NCI-H2107 treated with DMSO at 0.1 percent for 48 hours (cell line): Measurements from ENCODE around the gene SRF.

Experiments
- DNase-seq: peaks from one replicate; lab custom pipeline; 2025; ENCODE audit not compliant: unreplicated experiment; lab: John Stamatoyannopoulos, UW

The SRF gene

DNA sequence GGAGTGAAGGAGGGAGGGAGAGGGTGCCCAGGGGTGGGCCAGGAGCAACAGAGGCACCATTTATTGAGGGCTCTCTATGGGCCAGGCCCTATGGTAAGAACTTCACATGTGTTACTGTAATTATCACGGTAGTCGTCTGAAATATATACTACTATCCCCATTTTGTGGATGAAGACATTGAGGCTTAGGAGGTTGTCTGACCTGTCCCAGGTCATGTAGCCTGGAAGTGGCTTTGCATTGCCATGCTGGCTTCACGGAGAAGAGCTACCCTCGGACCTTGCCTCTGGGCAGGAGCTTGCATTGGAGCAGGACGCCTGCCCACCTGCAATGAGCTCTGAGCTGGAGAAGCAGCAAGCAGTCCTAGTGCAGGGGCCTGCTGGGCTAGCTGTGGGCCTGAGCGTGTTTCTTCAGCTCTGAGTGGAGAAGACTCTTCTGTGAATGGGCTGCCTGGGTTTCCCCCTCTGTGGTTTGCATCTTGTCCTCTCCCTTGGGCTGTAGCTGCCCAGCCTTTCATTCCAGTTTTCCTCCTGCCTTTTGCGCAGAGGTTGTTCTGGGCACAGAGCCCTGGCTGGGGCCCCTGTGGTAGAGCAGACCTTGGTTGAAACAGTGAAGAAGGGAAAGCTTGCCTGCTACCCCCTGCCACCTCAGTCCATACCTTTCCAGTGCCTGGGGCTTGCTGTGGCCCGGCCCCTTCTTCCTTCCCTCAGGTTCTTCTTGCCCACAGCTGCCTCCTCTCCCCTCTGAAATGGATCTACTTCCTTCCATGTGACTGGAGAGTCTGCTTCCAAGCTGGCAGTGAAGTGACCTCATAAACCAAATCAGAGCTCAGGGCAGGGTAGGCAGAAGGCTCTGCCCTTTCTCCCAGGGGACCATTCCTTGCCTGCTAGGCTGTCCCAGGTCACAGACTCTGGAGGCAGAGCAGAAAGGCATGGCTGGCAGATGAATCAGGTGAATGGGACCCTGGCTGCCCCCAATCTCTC, 24.1 kb upstream of the SRF start:
- no peak for DNase-seq

GRCh38 chr6:43147691-43148477, 23.2 kb upstream of the SRF start:
- DNase-seq, result no peak

DNA sequence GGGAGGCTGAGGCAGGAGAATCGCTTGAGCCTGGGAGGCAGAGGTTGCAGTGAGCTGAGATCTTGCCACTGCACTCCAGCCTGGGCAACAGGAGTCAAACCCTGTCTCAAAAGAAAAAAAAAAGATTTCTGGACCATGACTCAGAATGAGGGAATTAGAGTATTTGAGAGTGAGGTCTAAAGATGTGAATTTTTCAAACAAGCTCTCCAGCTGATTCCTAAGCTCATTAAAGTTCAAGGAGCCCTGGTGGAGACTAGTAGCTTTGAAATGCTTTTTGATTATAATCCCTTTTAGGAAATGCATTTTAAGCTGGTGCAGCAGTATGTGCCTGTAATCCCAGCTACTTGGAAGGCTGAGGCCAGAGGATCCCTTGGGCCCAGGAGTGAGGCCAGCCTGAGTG, 21.8 kb upstream of the SRF start:
- no peak for DNase-seq

- DNase-seq, result no peak
These were observed 20.9 kb upstream of the SRF start for GRCh38 chr6:43150051-43150751.

- no peak for DNase-seq
These were observed 11.5 kb upstream of the SRF start for GRCh38 chr6:43159599-43159998.

GRCh38 chr6:43163899-43164298, 7.2 kb upstream of the SRF start:
- DNase-seq, result no peak

DNA sequence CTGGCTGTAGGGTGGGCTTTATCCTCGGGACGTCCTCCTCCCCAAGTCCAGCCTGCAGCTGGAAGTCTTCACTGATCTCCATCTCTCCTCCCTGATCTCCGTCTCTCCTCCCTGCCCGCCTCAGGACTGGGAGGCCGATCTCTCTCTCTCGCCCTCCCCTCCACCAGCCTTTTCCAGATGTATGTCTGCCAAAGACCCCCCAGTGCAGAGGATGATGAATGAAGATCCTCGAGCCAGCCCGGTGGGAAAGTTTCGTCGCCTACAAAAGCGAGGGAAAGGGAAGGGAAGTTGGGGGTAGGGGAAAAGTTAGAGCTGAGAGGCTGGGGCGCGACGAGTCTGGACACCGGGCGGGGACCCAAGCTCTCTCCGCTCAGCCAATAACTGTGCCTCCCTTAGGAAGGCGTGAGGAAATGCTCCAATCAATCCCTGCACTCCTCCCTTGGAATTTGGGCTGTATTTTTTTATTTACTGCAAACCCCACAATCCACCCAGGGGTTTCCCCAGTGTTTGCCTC, 595 bp upstream of the SRF start:
- no peak for DNase-seq

DNA sequence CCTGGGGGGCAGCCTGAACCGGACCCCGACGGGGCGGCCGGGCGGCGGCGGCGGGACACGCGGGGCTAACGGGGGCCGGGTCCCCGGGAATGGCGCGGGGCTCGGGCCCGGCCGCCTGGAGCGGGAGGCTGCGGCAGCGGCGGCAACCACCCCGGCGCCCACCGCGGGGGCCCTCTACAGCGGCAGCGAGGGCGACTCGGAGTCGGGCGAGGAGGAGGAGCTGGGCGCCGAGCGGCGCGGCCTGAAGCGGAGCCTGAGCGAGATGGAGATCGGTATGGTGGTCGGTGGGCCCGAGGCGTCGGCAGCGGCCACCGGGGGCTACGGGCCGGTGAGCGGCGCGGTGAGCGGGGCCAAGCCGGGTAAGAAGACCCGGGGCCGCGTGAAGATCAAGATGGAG, 636 bp downstream of the SRF start:
- no peak for DNase-seq

DNA sequence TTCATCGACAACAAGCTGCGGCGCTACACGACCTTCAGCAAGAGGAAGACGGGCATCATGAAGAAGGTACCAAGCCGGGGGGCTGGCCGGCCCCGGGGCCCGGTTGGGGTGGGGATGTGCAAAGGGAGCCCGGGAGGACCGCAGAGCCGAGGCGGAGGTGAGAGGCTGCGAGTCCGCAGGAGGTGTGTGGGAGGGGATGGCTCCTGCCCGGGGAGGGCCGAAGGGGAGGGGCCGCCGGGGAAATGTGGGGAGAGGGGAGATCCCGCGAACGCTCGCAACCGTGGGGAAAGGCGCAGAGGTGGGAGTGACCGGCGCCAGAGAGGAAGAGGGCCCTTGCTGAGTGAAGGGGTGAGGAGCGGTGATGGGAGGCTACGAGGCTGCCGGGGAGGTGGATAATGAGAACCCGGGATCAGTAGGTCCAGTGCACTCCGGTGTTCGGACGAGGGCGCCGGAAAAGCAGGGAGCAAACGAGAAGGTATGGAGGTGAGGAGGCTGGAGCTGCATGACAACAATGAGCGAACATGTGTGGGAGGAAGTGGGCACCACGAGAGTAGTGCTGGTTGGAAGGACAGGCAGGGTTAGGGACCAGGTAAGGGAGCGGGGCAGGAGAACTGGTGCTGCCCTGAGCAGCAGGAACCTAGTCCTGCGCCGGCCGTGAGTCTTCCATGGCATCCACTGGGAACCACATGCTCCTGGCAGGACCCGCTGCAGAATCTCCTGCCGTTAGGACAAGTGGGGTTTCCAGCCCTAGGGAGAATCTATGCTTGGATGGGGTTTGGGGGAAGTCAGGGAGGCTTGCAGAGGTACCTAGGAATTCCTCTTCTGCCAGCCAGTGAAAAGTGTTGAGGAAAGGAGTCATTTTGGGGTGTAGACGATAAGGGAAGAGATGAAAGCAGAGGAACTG, 1.3 kb downstream of the SRF start:
- no peak for DNase-seq

DNA sequence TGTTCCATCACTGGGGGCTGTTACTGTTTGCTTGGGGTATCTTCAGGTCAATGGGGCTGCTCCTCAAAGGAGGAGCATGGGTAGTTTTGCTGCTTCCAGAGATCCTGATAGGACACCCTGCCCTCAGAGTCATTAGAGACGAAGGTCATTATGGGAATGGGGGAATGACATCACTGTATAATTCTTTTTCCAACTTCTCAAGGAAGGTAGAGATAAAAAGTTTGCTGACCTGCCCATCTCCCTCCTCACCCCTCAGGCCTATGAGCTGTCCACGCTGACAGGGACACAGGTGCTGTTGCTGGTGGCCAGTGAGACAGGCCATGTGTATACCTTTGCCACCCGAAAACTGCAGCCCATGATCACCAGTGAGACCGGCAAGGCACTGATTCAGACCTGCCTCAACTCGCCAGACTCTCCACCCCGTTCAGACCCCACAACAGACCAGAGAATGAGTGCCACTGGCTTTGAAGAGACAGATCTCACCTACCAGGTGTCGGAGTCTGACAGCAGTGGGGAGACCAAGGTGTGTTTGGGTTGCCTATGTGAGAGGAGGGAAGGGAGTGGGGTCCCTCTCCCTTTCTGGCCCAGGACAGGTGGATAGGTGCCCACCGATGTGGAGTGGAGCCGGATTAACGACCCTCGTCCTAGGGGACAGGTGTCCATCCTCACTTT, 2.7 kb downstream of the SRF start:
- DNase-seq, result no peak

DNA sequence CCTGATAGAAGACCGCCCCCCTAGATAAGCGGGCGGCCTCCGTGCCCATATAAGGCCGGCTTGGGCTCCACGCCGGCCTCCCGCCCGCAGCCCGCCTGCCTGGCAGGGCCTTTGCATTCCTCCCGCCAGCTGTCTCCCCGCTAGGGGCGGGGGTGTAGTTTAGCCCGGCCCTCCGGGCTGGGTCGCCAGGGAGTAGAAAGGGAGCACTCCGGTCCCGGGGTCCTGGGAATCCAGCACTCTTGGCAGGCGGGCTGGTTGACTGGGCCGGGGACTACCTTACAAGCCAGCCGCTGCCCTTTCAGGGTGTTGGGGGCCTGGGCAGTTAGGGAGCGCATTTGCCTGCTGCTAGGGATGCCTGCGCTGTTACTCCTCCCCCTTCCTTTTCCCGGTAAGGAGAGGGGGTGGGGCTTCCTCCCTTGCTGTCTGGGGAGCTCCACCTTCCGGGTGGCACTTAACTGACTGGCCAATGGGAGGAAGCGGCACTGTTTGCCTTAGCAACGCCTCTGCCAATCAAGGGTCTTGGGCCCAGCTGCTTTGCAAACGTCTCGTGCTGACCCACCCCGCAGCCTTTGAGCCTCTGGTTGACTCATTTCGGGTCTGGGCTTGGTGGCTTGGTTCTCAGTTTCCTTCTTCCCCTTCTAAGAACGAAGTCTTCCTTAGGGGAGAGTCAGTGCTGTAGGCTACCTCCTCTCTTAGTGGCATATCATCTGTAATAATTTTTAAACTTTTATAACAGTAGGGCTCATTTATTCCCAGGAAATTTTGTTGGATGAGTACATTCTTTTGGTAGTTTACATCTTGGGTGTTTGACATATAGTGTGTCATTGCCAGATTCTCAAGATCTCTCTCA, 3.4 kb downstream of the SRF start:
- peak; percentile 47 for DNase-seq

DNA sequence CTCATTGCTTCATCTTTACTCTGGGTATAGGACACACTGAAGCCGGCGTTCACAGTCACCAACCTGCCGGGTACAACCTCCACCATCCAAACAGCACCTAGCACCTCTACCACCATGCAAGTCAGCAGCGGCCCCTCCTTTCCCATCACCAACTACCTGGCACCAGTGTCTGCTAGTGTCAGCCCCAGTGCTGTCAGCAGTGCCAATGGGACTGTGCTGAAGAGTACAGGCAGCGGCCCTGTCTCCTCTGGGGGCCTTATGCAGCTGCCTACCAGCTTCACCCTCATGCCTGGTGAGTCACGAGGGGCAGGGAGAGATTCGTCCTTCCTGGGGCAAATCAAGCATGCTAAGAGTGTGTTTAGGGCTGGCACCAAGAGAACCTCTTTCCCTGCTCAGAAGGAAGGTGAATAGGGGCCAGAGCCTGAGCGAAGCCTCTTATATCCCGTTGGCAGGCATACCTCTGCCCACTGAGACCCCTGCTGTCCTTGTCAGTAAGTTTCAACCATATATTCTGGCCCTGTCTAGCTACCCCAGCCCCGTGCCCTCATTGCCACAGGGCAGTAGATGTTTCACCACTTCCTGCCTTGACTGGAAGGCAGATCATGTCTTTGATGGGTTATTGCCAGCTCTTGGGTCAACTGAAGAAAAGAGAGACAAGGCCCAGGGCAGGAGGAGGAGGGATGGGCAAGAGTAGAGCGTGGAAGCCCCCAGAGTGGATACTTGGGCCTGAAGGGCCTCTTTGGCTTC, 4.8 kb downstream of the SRF start:
- DNase-seq, result no peak

GRCh38 chr6:43176423-43176786, 5.3 kb downstream of the SRF start:
- DNase-seq, result no peak

- DNase-seq, result no peak
These were observed 7.1 kb downstream of the SRF start for GRCh38 chr6:43178150-43178549.

DNA sequence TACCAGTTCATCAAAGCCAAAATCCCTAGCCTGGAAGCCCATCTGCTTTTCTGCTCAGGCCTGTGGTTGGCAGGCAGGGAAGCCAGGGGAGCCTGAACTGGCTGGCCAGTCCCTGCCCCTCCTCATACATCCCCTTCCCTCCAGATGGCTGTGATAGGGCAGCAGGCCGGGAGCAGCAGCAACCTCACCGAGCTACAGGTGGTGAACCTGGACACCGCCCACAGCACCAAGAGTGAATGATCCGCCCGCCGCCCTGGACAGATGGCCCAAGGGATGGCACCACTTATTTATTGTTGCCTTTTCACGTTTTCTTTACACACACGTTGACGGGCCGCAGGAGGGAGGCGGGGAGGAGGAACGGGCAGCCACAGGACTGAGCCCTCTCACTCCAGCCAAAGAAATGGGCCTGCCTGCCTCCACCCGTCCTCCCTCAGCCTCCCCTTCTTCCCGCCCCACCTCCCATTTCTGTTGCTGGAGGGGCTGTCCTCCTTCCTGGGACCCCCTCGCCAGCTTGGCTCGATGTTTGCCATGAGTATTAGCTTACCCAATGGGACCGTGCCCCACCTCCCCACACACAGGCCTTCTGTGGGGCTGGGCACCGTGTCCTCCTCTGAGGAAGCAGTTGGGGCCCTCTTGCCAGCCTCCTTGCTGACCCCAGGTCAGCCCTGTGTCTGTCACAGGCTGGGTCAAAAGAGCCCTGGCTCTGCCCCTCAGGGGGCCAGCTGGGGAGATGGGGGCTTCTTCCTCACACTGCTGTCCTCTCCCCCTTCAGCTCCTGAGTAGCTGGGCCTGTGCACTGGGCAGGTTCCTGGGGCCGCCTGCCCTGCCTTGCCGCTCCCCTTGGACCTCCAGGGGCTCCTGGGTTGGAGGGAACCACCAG, 8.1 kb downstream of the SRF start:
- DNase-seq, result no peak

DNA sequence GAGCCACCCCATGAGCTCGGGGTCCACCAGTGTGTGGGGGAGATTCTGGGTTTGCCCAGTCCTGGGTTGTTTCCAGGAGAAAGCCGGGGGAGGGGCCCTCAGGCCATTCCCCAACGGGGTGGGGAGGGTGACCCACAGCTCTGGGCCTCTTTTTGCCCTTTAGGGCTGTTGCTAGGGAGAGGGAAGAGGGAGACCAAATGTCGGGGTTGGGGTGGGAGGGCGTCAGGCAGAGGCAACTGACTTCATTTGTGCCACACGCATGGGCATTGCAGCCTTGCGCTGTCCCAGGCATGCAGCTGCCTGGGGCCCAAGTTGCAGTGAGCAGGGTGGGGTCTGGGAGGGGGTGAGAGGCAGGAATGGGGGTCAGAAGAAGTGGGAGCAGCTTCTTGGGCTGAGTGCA, 9.0 kb downstream of the SRF start:
- no peak for DNase-seq

DNA sequence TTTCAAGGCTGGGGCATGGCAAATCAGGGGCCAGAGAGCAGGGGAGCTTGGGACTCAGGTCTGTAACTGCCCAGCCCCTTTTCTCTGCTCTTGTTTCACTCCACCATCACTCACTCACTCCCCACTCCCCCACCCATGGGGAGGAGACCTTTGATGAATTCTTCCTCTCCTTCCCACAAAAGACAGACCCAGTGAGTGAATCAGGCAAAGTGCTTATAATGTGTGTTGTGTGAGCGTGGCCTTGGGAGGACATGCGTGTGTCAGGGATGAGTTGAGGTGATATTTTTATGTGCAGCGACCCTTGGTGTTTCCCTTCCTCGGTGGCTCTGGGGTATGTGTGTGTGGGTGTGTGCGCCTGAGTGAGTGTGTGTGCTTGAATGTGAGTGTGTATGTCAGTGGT, 9.9 kb downstream of the SRF start:
- DNase-seq, result no peak
